GM23338 (cell line): ENCODE results near the gene LCN6.

Experiments used
- CREB1 ChIP-seq: fragments of 250-450 bp; sonication (Bioruptor Pico); IDR thresholded peaks from 2 replicates; pipeline ENCODE4 v1.5.0; 2020; ENCODE audit warnings: low read depth, mild to moderate bottlenecking, moderate library complexity
- EZH2 ChIP-seq: fragments of 200-600 bp; sonication (generic); IDR thresholded peaks from one replicate; pipeline ENCODE4 v1.8.0; 2017; ENCODE audit warnings: antibody characterized with exemption, mild to moderate bottlenecking, low read depth; ENCODE audit not compliant: unreplicated experiment
- EZH2phosphoT487 ChIP-seq: fragments of 200-600 bp; sonication (generic); IDR thresholded peaks from one replicate; pipeline ENCODE4 v1.8.1; 2018; ENCODE audit warnings: antibody characterized with exemption; ENCODE audit not compliant: unreplicated experiment
- JUNB ChIP-seq: IDR thresholded peaks from one replicate; pipeline ENCODE4 v1.6.1; 2016; ENCODE audit warnings: antibody characterized with exemption; ENCODE audit not compliant: unreplicated experiment
- NANOG ChIP-seq: IDR thresholded peaks from 2 replicates; pipeline ENCODE4 v1.6.1; 2016; ENCODE audit warnings: antibody characterized with exemption, borderline replicate concordance
- POLR2AphosphoS5 ChIP-seq: IDR thresholded peaks from 2 replicates; pipeline ENCODE4 v1.6.1; 2016; ENCODE audit warnings: antibody characterized with exemption, low read depth
- STAT1 ChIP-seq: IDR thresholded peaks from one replicate; pipeline ENCODE4 v1.6.1; 2016; ENCODE audit warnings: antibody characterized with exemption; ENCODE audit not compliant: unreplicated experiment
- ZNF114 ChIP-seq: fragments of 250-450 bp; sonication (Bioruptor Pico); IDR thresholded peaks from 2 replicates; pipeline ENCODE4 v1.5.0; 2020; ENCODE audit warnings: mild to moderate bottlenecking, moderate library complexity
- ZNF331 ChIP-seq: fragments of 250-450 bp; sonication (Bioruptor Pico); IDR thresholded peaks from 2 replicates; pipeline ENCODE4 v1.5.0; 2020; ENCODE audit warnings: low read depth, mild to moderate bottlenecking, moderate library complexity
- TF ChIP-seq, protein P1 (sequence below), 2 experiments: fragments of 200-600 bp in 1 of 2; sonication (generic) in 1 of 2; conservative IDR thresholded peaks; 2 replicates each; pipeline versions ENCODE4 v1.5.1 to v1.6.1; 2016 to 2017; ENCODE audit warnings: antibody characterized with exemption in 2 of 2, low read depth in 2 of 2, mild to moderate bottlenecking in 2 of 2, moderate library complexity in 1 of 2
- TF ChIP-seq, protein P2 (sequence below): IDR thresholded peaks from one replicate; pipeline ENCODE4 v1.6.1; 2018; ENCODE audit warnings: antibody characterized with exemption; ENCODE audit not compliant: unreplicated experiment
- TF ChIP-seq, protein P3 (sequence below): fragments of 250-450 bp; sonication (Bioruptor Pico); IDR thresholded peaks from 2 replicates; pipeline ENCODE4 v1.5.0; 2020; ENCODE audit warnings: mild to moderate bottlenecking, moderate library complexity
- TF ChIP-seq, protein P4 (sequence below): IDR thresholded peaks from 2 replicates; pipeline ENCODE4 v1.6.1; 2016; ENCODE audit warnings: antibody characterized with exemption

DNA sequence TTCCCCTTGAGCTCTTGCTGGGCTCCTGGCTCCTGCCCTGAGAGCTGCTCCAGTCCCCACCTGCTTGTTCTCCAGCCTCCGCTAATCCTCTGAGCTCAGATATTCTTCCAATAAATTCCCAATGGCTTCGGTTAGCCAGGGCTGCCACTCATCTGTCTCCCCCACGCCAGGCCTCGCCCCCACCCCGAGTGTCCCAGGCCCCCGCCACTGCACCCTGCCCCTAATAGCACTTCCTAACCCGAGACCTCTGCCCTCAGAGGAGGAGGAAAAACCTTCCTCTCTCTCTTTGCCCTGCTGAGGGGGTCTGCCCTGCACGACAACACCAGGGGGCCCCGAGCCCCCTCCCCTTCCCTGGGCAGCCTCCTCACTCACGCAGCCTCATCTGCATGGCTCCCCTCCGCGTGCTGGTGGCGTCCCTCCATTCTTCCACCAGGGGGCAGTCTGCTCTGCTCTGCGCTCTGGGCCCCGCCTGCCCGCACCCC lies 21.4 kb upstream of the LCN6 start:
- TF ChIP-seq, protein P1, sequence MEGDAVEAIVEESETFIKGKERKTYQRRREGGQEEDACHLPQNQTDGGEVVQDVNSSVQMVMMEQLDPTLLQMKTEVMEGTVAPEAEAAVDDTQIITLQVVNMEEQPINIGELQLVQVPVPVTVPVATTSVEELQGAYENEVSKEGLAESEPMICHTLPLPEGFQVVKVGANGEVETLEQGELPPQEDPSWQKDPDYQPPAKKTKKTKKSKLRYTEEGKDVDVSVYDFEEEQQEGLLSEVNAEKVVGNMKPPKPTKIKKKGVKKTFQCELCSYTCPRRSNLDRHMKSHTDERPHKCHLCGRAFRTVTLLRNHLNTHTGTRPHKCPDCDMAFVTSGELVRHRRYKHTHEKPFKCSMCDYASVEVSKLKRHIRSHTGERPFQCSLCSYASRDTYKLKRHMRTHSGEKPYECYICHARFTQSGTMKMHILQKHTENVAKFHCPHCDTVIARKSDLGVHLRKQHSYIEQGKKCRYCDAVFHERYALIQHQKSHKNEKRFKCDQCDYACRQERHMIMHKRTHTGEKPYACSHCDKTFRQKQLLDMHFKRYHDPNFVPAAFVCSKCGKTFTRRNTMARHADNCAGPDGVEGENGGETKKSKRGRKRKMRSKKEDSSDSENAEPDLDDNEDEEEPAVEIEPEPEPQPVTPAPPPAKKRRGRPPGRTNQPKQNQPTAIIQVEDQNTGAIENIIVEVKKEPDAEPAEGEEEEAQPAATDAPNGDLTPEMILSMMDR (conservative IDR thresholded peaks at IDR 0.05; ENCODE audit: low read depth in 2 of 2): peak; percentile 50 to 80
- TF ChIP-seq EZH2: no peak
- no peak for TF ChIP-seq POLR2AphosphoS5
- no peak for TF ChIP-seq EZH2phosphoT487
- TF ChIP-seq, protein P2, sequence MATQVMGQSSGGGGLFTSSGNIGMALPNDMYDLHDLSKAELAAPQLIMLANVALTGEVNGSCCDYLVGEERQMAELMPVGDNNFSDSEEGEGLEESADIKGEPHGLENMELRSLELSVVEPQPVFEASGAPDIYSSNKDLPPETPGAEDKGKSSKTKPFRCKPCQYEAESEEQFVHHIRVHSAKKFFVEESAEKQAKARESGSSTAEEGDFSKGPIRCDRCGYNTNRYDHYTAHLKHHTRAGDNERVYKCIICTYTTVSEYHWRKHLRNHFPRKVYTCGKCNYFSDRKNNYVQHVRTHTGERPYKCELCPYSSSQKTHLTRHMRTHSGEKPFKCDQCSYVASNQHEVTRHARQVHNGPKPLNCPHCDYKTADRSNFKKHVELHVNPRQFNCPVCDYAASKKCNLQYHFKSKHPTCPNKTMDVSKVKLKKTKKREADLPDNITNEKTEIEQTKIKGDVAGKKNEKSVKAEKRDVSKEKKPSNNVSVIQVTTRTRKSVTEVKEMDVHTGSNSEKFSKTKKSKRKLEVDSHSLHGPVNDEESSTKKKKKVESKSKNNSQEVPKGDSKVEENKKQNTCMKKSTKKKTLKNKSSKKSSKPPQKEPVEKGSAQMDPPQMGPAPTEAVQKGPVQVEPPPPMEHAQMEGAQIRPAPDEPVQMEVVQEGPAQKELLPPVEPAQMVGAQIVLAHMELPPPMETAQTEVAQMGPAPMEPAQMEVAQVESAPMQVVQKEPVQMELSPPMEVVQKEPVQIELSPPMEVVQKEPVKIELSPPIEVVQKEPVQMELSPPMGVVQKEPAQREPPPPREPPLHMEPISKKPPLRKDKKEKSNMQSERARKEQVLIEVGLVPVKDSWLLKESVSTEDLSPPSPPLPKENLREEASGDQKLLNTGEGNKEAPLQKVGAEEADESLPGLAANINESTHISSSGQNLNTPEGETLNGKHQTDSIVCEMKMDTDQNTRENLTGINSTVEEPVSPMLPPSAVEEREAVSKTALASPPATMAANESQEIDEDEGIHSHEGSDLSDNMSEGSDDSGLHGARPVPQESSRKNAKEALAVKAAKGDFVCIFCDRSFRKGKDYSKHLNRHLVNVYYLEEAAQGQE: no peak
- no peak for TF ChIP-seq CREB1
- no peak for TF ChIP-seq NANOG
- TF ChIP-seq ZNF114 (CRISPR knock-in tag): no peak
- no peak for TF ChIP-seq STAT1
- TF ChIP-seq, protein P3, sequence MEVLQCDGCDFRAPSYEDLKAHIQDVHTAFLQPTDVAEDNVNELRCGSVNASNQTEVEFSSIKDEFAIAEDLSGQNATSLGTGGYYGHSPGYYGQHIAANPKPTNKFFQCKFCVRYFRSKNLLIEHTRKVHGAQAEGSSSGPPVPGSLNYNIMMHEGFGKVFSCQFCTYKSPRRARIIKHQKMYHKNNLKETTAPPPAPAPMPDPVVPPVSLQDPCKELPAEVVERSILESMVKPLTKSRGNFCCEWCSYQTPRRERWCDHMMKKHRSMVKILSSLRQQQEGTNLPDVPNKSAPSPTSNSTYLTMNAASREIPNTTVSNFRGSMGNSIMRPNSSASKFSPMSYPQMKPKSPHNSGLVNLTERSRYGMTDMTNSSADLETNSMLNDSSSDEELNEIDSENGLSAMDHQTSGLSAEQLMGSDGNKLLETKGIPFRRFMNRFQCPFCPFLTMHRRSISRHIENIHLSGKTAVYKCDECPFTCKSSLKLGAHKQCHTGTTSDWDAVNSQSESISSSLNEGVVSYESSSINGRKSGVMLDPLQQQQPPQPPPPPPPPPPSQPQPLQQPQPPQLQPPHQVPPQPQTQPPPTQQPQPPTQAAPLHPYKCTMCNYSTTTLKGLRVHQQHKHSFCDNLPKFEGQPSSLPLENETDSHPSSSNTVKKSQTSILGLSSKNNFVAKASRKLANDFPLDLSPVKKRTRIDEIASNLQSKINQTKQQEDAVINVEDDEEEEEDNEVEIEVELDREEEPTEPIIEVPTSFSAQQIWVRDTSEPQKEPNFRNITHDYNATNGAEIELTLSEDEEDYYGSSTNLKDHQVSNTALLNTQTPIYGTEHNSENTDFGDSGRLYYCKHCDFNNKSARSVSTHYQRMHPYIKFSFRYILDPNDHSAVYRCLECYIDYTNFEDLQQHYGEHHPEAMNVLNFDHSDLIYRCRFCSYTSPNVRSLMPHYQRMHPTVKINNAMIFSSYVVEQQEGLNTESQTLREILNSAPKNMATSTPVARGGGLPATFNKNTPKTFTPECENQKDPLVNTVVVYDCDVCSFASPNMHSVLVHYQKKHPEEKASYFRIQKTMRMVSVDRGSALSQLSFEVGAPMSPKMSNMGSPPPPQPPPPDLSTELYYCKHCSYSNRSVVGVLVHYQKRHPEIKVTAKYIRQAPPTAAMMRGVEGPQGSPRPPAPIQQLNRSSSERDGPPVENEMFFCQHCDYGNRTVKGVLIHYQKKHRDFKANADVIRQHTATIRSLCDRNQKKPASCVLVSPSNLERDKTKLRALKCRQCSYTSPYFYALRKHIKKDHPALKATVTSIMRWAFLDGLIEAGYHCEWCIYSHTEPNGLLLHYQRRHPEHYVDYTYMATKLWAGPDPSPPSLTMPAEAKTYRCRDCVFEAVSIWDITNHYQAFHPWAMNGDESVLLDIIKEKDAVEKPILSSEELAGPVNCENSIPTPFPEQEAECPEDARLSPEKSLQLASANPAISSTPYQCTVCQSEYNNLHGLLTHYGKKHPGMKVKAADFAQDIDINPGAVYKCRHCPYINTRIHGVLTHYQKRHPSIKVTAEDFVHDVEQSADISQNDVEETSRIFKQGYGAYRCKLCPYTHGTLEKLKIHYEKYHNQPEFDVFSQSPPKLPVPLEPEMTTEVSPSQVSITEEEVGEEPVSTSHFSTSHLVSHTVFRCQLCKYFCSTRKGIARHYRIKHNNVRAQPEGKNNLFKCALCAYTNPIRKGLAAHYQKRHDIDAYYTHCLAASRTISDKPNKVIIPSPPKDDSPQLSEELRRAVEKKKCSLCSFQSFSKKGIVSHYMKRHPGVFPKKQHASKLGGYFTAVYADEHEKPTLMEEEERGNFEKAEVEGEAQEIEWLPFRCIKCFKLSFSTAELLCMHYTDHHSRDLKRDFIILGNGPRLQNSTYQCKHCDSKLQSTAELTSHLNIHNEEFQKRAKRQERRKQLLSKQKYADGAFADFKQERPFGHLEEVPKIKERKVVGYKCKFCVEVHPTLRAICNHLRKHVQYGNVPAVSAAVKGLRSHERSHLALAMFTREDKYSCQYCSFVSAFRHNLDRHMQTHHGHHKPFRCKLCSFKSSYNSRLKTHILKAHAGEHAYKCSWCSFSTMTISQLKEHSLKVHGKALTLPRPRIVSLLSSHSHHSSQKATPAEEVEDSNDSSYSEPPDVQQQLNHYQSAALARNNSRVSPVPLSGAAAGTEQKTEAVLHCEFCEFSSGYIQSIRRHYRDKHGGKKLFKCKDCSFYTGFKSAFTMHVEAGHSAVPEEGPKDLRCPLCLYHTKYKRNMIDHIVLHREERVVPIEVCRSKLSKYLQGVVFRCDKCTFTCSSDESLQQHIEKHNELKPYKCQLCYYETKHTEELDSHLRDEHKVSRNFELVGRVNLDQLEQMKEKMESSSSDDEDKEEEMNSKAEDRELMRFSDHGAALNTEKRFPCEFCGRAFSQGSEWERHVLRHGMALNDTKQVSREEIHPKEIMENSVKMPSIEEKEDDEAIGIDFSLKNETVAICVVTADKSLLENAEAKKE: no peak
- TF ChIP-seq, protein P4, sequence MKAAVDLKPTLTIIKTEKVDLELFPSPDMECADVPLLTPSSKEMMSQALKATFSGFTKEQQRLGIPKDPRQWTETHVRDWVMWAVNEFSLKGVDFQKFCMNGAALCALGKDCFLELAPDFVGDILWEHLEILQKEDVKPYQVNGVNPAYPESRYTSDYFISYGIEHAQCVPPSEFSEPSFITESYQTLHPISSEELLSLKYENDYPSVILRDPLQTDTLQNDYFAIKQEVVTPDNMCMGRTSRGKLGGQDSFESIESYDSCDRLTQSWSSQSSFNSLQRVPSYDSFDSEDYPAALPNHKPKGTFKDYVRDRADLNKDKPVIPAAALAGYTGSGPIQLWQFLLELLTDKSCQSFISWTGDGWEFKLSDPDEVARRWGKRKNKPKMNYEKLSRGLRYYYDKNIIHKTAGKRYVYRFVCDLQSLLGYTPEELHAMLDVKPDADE: no peak
- no peak for TF ChIP-seq ZNF331 (CRISPR knock-in tag)
- no peak for TF ChIP-seq JUNB
